ENCODE results near the gene ARHGDIB.

The ARHGDIB gene

GRCh38 chr12:14903386-14904098, 57.9 kb downstream of the ARHGDIB start:
- H3K27me3 Mint-ChIP-seq = no peaks in the 10 kb centered on the region
- H3K9me3 Mint-ChIP-seq = no peaks in the 10 kb centered on the region
- H3K36me3 Mint-ChIP-seq (ENCODE audit: low read depth) = peaks cover 4% of the 10 kb centered on the region
- H3K4me3 Mint-ChIP-seq = no peak overlapping the region
- no peak overlapping the region for H3K27ac Mint-ChIP-seq
- intact Hi-C loops (cut with micrococcal nuclease) = no loop called here
- peaks cover 9% of the 10 kb centered on the region for H3K4me1 Mint-ChIP-seq (ENCODE audit: low read depth)

DNA sequence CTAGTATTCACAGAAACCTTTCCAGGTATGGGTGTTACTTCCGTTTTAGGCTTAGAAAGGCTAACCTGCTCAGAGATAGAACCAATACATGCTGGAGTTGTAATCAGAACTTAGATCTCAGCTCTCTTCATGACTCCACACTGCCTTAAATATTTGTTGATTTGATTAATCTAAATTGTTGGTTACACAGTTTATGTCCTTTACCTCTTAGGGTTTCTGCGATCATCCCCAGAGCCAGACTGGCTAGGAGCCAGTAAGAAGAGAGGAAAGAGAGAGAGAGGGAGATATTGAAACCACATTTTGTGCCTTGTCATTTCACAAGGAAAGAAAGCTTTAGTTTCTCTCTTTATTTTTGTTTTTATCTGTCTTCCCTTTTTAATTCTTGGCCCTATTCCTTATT, 58.9 kb downstream of the ARHGDIB start:
- Mint-ChIP-seq H3K4me3 (no peak overlapping the region), H3K27ac (no peak overlapping the region), H3K36me3 (ENCODE audit: low read depth) (peaks cover under 1% of the 10 kb centered on the region), H3K4me1 (ENCODE audit: low read depth) (no peaks in the 10 kb centered on the region), H3K27me3 (no peaks in the 10 kb centered on the region), H3K9me3 (no peaks in the 10 kb centered on the region)
- intact Hi-C loops (cut with micrococcal nuclease) = no loop called here

DNA sequence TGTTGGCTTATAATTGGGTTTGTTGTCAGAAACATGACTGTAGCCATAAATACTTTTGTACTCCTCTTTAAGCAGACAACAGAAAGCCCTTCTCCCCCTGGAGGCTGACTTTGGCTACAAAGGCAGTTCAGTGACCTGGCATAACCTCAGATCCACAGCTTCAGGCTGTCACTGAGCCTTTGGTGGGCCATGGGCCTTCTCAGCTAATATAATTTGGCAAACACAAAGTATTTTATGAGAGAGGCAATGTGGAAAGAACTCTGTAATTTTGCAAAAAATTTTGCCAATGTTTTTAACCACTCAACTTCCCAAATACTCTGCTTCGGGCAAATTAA, 60.2 kb downstream of the ARHGDIB start:
- no peak overlapping the region for H3K4me3 Mint-ChIP-seq
- H3K4me1 Mint-ChIP-seq (ENCODE audit: low read depth) = no peaks in the 10 kb centered on the region
- intact Hi-C loops (cut with micrococcal nuclease) = no loop called here
- no peak overlapping the region for H3K27ac Mint-ChIP-seq
- no peaks in the 10 kb centered on the region for H3K36me3 Mint-ChIP-seq (ENCODE audit: low read depth)
- H3K27me3 Mint-ChIP-seq = no peaks in the 10 kb centered on the region
- H3K9me3 Mint-ChIP-seq = no peaks in the 10 kb centered on the region

GRCh38 chr12:14900521-14901227, 60.7 kb downstream of the ARHGDIB start:
- no peak overlapping the region for H3K27ac Mint-ChIP-seq
- H3K4me1 Mint-ChIP-seq (ENCODE audit: low read depth) = no peaks in the 10 kb centered on the region
- H3K36me3 Mint-ChIP-seq (ENCODE audit: low read depth) = no peaks in the 10 kb centered on the region
- intact Hi-C loops (cut with micrococcal nuclease) = no loop called here
- H3K27me3 Mint-ChIP-seq = no peaks in the 10 kb centered on the region
- H3K4me3 Mint-ChIP-seq = no peak overlapping the region
- no peaks in the 10 kb centered on the region for H3K9me3 Mint-ChIP-seq

GRCh38 chr12:14896521-14897169, 64.8 kb downstream of the ARHGDIB start:
- H3K9me3 Mint-ChIP-seq = no peaks in the 10 kb centered on the region
- no peaks in the 10 kb centered on the region for H3K27me3 Mint-ChIP-seq
- intact Hi-C loops (cut with micrococcal nuclease) = no loop called here
- no peak overlapping the region for H3K27ac Mint-ChIP-seq
- H3K36me3 Mint-ChIP-seq (ENCODE audit: low read depth) = no peaks in the 10 kb centered on the region
- H3K4me1 Mint-ChIP-seq (ENCODE audit: low read depth) = no peaks in the 10 kb centered on the region
- H3K4me3 Mint-ChIP-seq = no peak overlapping the region

GRCh38 chr12:14893506-14894250, 67.7 kb downstream of the ARHGDIB start:
- H3K4me3 Mint-ChIP-seq = no peak overlapping the region
- H3K36me3 Mint-ChIP-seq (ENCODE audit: low read depth) = no peaks in the 10 kb centered on the region
- intact Hi-C loops (cut with micrococcal nuclease) = no loop called here
- H3K9me3 Mint-ChIP-seq = no peaks in the 10 kb centered on the region
- no peak overlapping the region for H3K27ac Mint-ChIP-seq
- H3K27me3 Mint-ChIP-seq = peaks cover 5% of the 10 kb centered on the region
- H3K4me1 Mint-ChIP-seq (ENCODE audit: low read depth) = no peaks in the 10 kb centered on the region

DNA sequence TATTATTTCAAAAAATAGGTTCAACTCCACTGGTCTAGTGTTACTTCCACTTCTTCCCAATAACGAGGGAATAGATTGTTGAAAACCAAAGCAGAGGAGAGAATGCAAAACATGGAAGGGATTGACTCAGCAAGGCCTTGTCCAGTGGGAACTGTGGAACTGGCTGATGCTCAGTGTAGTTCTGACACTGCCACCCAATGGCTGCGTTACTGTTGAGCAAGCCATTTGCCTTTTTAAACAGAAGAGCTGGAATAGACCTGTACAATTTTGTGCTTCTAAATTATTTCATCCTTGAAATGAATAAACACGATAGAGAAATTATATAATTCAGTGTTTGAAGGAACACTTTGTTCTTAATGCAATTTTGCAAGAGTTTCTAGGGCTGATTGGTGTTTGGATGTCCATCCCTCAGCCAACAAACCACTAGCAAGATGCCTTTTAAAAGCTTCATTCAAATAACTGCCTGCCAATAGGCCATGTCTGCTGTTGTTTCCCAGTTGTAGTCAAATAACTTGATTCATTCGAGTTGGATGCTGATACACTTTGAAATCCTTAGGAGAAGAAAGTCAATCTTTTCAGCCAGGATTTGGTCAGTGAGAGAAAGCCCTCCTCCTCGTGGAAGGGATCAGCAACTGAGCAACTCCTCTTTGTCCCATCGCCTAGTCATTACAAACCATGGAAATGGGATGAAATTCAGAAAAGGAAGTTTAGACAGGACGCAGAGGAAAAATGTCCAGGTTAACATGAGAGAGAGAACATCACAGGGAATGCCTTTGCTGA, 68.5 kb downstream of the ARHGDIB start:
- Mint-ChIP-seq H3K27me3 (peaks cover 9% of the 10 kb centered on the region), H3K36me3 (ENCODE audit: low read depth) (no peaks in the 10 kb centered on the region), H3K4me1 (ENCODE audit: low read depth) (no peaks in the 10 kb centered on the region), H3K9me3 (no peaks in the 10 kb centered on the region), H3K4me3 (no peak overlapping the region), H3K27ac (no peak overlapping the region)
- intact Hi-C loops (cut with micrococcal nuclease) = no loop called here

All from dendritic cell treated with granulocyte-macrophage colony-stimulating factor and Interleukin-4, amounts not matched to agents 40 ng/mL and 50 ng/mL, for 4 days (primary cell).